Trophoblast cell (in vitro differentiated cells and primary cell): ENCODE results near the gene GET4.

Experiments
- DNase-seq, 2 donors: peaks; one replicate each; pipeline ENCODE4 v3.0.0-alpha.2; 2016
- H2AFZ ChIP-seq: 2 replicates; pipeline ENCODE4 v1.6.1; 2013; ENCODE audit warnings: low read length, moderate library complexity, mild to moderate bottlenecking; ENCODE audit not compliant: insufficient read depth, poor library complexity
- H2AK5ac ChIP-seq: 2 replicates; pipeline ENCODE4 v1.6.1; 2013; ENCODE audit warnings: mild to moderate bottlenecking, low read length
- H2BK120ac ChIP-seq: 2 replicates; pipeline ENCODE4 v1.6.1; 2013; ENCODE audit warnings: low read length, mild to moderate bottlenecking, moderate library complexity; ENCODE audit not compliant: insufficient read depth, poor library complexity
- H2BK12ac ChIP-seq: 2 replicates; pipeline ENCODE4 v1.6.1; 2013; ENCODE audit warnings: mild to moderate bottlenecking, low read length, moderate library complexity
- H2BK5ac ChIP-seq: 2 replicates; pipeline ENCODE4 v1.6.1; 2013; ENCODE audit warnings: low read length, low read depth, moderate library complexity, mild to moderate bottlenecking; ENCODE audit not compliant: poor library complexity
- H3K14ac ChIP-seq: 2 replicates; pipeline ENCODE4 v1.6.1; 2013; ENCODE audit warnings: mild to moderate bottlenecking, low read length
- H3K18ac ChIP-seq: 2 replicates; pipeline ENCODE4 v1.6.1; 2013; ENCODE audit warnings: mild to moderate bottlenecking, low read length
- H3K23ac ChIP-seq: 2 replicates; pipeline ENCODE4 v1.6.1; 2013; ENCODE audit warnings: low read length
- H3K27ac ChIP-seq: 2 replicates; pipeline ENCODE4 v1.5.1; 2013; ENCODE audit warnings: low read depth, mild to moderate bottlenecking, inconsistent platforms, low read length, moderate library complexity
- H3K27me3 ChIP-seq: 2 replicates; pipeline ENCODE4 v1.6.1; 2013; ENCODE audit warnings: inconsistent platforms, mild to moderate bottlenecking, low read length, moderate library complexity; ENCODE audit not compliant: insufficient read depth
- H3K36me3 ChIP-seq, 2 experiments: 1 replicate in 1 of 2; 2 replicates in 1 of 2; pipeline ENCODE4 v1.6.1; 2013; ENCODE audit warnings: low read length in 2 of 2, mild to moderate bottlenecking in 2 of 2, moderate library complexity in 1 of 2; ENCODE audit not compliant: insufficient read depth in 2 of 2, control insufficient read depth in 1 of 2
- H3K4ac ChIP-seq: 2 replicates; pipeline ENCODE4 v1.6.1; 2013; ENCODE audit warnings: low read depth, mild to moderate bottlenecking, low read length, moderate library complexity
- H3K4me1 ChIP-seq, 2 experiments: 1 replicate in 1 of 2; 2 replicates in 1 of 2; pipeline ENCODE4 v1.6.1; 2013; ENCODE audit warnings: low read length in 2 of 2, mild to moderate bottlenecking in 2 of 2, moderate library complexity in 1 of 2; ENCODE audit not compliant: insufficient read depth in 2 of 2, control insufficient read depth in 1 of 2
- H3K4me2 ChIP-seq: 2 replicates; pipeline ENCODE4 v1.6.1; 2013; ENCODE audit warnings: inconsistent platforms, mild to moderate bottlenecking, low read length, moderate library complexity
- H3K4me3 ChIP-seq: 2 replicates; pipeline ENCODE4 v1.5.1; 2013; ENCODE audit warnings: mild to moderate bottlenecking, low read depth, low read length, inconsistent platforms
- H3K79me1 ChIP-seq: one replicate; pipeline ENCODE4 v1.6.1; 2013; ENCODE audit warnings: low read length
- H3K79me2 ChIP-seq: 2 replicates; pipeline ENCODE4 v1.6.1; 2013; ENCODE audit warnings: low read length, mild to moderate bottlenecking; ENCODE audit not compliant: control insufficient read depth, insufficient read depth, poor library complexity
- H3K9ac ChIP-seq: 2 replicates; pipeline ENCODE4 v1.6.1; 2013; ENCODE audit warnings: mild to moderate bottlenecking, low read length
- H3K9me3 ChIP-seq: 2 replicates; pipeline ENCODE4 v1.6.1; 2013; ENCODE audit warnings: low read depth, mild to moderate bottlenecking, control low read depth, inconsistent platforms, low read length; ENCODE audit not compliant: insufficient read depth
- H4K12ac ChIP-seq: 2 replicates; pipeline ENCODE4 v1.6.1; 2013; ENCODE audit warnings: low read depth, mild to moderate bottlenecking, low read length, moderate library complexity
- H4K8ac ChIP-seq: 2 replicates; pipeline ENCODE4 v1.6.1; 2013; ENCODE audit warnings: low read depth, mild to moderate bottlenecking, low read length, moderate library complexity
- H4K91ac ChIP-seq: one replicate; pipeline ENCODE4 v1.6.1; 2013; ENCODE audit warnings: low read depth, mild to moderate bottlenecking, low read length, moderate library complexity
- WGBS: extraction: QIAGEN DNeasy Blood & Tissue Kit; methylation state at CpG from one replicate; pipeline ENCODE4 v1.1.7; 2013; ENCODE audit warnings: missing lambda C conversion rate; ENCODE audit not compliant: insufficient read length, insufficient coverage; ENCODE audit errors: extremely low coverage; 5-methylcytosine and 5-hydroxymethylcytosine counted together

The GET4 gene

DNA sequence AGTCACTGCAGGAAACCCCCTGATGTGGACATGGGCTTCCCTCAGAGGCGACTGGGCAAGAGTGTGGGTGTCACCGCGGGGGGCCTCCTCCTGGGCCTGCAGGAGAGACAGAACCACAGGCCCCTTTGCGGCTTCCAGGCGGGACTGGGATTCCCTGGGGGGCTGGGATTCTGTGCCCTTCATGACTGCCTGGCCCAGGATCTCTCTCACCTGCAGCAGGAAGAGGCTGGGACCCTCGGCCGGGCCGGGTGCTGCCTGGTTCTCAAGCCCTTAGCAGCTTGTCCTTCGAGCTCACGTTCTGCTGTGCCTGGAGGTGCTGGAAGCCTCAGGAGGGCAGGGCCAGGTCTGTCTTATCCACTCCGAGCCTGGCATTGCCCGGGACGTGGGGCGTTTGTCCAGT, 32.3 kb upstream of the GET4 start:
- Histone ChIP-seq H2AFZ (no peak overlapping the region), H2BK5ac (no peak overlapping the region), H3K4ac (no peak overlapping the region), H2AK5ac (no peak overlapping the region), H4K12ac (no peak overlapping the region), H3K79me1 (no peaks in the 10 kb centered on the region), H3K4me2 (no peak overlapping the region), H4K8ac (no peak overlapping the region), H3K9me3 (peaks cover 2% of the 10 kb centered on the region), H2BK12ac (no peak overlapping the region), H2BK120ac (no peak overlapping the region), H3K4me3 (no peak overlapping the region), H3K23ac (no peak overlapping the region), H3K36me3 (peaks cover 41% of the 10 kb centered on the region in 2 experiments), H3K79me2 (no peaks in the 10 kb centered on the region), H3K14ac (no peak overlapping the region), H3K27ac (no peak overlapping the region), H3K27me3 (no peaks in the 10 kb centered on the region), H3K9ac (no peak overlapping the region), H3K4me1 (no peaks in the 10 kb centered on the region), H3K18ac (no peak overlapping the region), H4K91ac (no peak overlapping the region)
- WGBS = no CpG with 5 or more reads among the region's 14 CpGs
- no peak for DNase-seq

GRCh38 chr7:844514-844913, 31.8 kb upstream of the GET4 start:
- Histone ChIP-seq H3K4ac (no peak overlapping the region), H4K12ac (no peak overlapping the region), H3K79me1 (no peaks in the 10 kb centered on the region), H3K23ac (no peak overlapping the region), H4K91ac (no peak overlapping the region), H3K4me2 (no peak overlapping the region), H3K18ac (no peak overlapping the region), H3K14ac (no peak overlapping the region), H3K79me2 (no peaks in the 10 kb centered on the region), H3K9ac (no peak overlapping the region), H3K36me3 (peaks cover 43% of the 10 kb centered on the region in 2 experiments), H3K27ac (no peak overlapping the region), H2AK5ac (no peak overlapping the region), H3K27me3 (no peaks in the 10 kb centered on the region), H2BK12ac (no peak overlapping the region), H2BK120ac (no peak overlapping the region), H4K8ac (no peak overlapping the region), H3K4me1 (no peaks in the 10 kb centered on the region), H3K4me3 (no peak overlapping the region), H2BK5ac (no peak overlapping the region), H3K9me3 (peaks cover 2% of the 10 kb centered on the region), H2AFZ (no peak overlapping the region)
- no peak for DNase-seq
- no CpG with 5 or more reads among the region's 15 CpGs for WGBS

DNA sequence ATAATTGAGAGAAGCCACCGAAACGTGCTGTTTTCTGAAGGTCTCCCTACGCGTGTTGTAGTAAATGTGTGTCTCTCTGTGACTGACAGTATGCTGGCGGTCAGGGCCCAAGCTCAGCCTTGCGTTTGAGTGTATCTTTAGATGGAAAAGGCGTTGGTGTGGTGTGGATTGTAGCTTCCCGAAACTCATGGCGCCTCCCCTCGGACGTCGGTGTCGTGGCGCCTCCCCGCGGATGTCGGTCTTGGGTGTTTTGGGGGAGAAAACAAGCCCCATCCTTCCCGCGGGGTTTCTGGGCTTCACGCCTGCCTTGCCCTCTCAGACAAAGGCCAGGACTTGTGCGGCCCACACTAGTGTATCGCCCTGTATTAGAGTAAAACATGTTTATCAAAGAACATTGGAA, 31.3 kb upstream of the GET4 start:
- Histone ChIP-seq H4K91ac (no peak overlapping the region), H3K4ac (no peak overlapping the region), H3K23ac (no peak overlapping the region), H4K12ac (no peak overlapping the region), H2BK5ac (no peak overlapping the region), H3K27ac (no peak overlapping the region), H3K79me2 (no peaks in the 10 kb centered on the region), H4K8ac (no peak overlapping the region), H3K4me1 (no peaks in the 10 kb centered on the region), H3K9ac (no peak overlapping the region), H2BK12ac (no peak overlapping the region), H2BK120ac (no peak overlapping the region), H3K79me1 (no peaks in the 10 kb centered on the region), H3K14ac (no peak overlapping the region), H3K4me2 (no peak overlapping the region), H3K18ac (no peak overlapping the region), H3K36me3 (peaks cover 45% of the 10 kb centered on the region in 2 experiments), H3K27me3 (no peaks in the 10 kb centered on the region), H3K9me3 (peaks cover 2% of the 10 kb centered on the region), H3K4me3 (no peak overlapping the region), H2AK5ac (no peak overlapping the region), H2AFZ (no peak overlapping the region)
- WGBS = no CpG with 5 or more reads among the region's 22 CpGs
- DNase-seq = no peak

DNA sequence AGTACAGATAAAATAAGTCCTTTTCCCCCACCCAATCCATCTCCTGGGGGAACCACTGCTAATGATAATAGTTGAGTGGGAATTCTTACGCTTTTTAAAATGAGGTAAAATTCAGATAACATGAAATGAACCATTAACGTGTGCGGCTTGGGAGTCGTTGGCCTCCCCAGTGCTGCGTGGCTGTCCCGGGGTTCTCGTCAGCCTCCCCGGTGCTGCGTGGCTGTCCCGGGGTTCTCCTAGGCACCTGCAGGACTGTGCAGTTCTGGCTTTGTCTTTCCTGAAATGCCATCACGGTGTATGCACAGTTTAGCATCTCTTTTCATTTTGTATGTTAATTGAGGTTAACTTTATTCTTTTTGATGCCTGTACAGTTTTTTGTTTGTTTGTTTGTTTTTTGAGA, 30.6 kb upstream of the GET4 start:
- WGBS = no CpG with 5 or more reads among the region's 11 CpGs
- DNase-seq = no peak
- Histone ChIP-seq H3K23ac (no peak overlapping the region), H2BK120ac (no peak overlapping the region), H2AK5ac (no peak overlapping the region), H3K27me3 (no peaks in the 10 kb centered on the region), H3K79me2 (no peaks in the 10 kb centered on the region), H3K4me1 (no peaks in the 10 kb centered on the region), H4K91ac (no peak overlapping the region), H3K4me2 (no peak overlapping the region), H4K12ac (no peak overlapping the region), H3K9me3 (peaks cover 2% of the 10 kb centered on the region), H2BK5ac (no peak overlapping the region), H3K79me1 (no peaks in the 10 kb centered on the region), H3K9ac (no peak overlapping the region), H2BK12ac (no peak overlapping the region), H3K27ac (no peak overlapping the region), H3K4me3 (no peak overlapping the region), H3K36me3 (peaks cover 42 to 43% of the 10 kb centered on the region in 2 experiments), H2AFZ (no peak overlapping the region), H3K18ac (no peak overlapping the region), H3K14ac (no peak overlapping the region), H4K8ac (no peak overlapping the region), H3K4ac (no peak overlapping the region)
